Measurements from ENCODE around the gene BTNL2.
"Not testable (repeated sequence)": the region's sequence is repeated elsewhere in the genome, so short reads cannot be mapped to it uniquely, and the experiment has no call there.

The BTNL2 gene, protein sequence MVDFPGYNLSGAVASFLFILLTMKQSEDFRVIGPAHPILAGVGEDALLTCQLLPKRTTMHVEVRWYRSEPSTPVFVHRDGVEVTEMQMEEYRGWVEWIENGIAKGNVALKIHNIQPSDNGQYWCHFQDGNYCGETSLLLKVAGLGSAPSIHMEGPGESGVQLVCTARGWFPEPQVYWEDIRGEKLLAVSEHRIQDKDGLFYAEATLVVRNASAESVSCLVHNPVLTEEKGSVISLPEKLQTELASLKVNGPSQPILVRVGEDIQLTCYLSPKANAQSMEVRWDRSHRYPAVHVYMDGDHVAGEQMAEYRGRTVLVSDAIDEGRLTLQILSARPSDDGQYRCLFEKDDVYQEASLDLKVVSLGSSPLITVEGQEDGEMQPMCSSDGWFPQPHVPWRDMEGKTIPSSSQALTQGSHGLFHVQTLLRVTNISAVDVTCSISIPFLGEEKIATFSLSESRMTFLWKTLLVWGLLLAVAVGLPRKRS

GRCh38 chr6:32406857-32407256, at the start of gene BTNL2:
Gene BTNL2, minus strand, starts transcription at chr6:32407181. Its CDS starts 58 bp downstream, at chr6:32407123.
- no peak for DNase-seq (ENCODE audit: low read depth)

- DNase-seq (ENCODE audit: low read depth) = no peak
Measured at GRCh38 chr6:32449088-32449736, 42.2 kb upstream of the BTNL2 start.

DNA sequence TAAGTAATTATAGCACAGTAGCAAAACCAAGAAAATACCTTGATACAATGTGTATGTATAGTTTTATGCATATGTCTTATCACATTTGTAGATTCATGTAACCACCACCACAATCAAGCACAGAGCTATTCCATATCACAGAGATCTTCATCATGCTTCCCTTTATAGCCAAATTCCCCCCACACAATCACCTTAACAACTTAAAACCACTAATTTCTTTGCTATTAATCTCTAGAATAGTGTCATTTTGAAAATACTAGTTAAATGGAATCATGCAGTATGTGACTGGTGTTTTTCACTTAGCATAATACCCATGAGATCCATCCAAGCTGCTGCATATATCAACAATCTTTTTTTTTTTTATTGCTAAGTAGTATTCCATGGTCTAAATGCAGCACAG, 41.0 kb upstream of the BTNL2 start:
- DNase-seq (ENCODE audit: low read depth) = no peak

GRCh38 chr6:32445321-32445854, 38.4 kb upstream of the BTNL2 start:
- no peak for DNase-seq (ENCODE audit: low read depth)

GRCh38 chr6:32444433-32444832, 37.5 kb upstream of the BTNL2 start:
- no peak for DNase-seq (ENCODE audit: low read depth)

DNA sequence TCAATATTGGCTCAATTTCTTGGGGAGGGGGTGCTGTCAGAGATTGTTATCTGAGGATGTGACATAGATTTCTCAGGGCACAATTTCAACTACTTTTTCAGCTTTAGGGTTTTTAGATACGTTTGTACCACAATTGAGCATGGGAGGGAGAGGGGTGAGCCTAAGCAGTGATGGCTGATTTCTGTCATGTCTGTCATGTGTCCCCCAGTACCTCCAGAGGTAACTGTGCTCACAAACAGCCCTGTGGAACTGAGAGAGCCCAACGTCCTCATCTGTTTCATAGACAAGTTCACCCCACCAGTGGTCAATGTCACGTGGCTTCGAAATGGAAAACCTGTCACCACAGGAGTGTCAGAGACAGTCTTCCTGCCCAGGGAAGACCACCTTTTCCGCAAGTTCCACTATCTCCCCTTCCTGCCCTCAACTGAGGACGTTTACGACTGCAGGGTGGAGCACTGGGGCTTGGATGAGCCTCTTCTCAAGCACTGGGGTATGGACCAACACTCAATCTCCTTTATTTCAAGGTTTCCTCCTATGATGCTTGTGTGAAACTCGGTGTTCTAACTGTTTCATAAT, 36.1 kb upstream of the BTNL2 start:
- no peak for DNase-seq (ENCODE audit: low read depth)

DNA sequence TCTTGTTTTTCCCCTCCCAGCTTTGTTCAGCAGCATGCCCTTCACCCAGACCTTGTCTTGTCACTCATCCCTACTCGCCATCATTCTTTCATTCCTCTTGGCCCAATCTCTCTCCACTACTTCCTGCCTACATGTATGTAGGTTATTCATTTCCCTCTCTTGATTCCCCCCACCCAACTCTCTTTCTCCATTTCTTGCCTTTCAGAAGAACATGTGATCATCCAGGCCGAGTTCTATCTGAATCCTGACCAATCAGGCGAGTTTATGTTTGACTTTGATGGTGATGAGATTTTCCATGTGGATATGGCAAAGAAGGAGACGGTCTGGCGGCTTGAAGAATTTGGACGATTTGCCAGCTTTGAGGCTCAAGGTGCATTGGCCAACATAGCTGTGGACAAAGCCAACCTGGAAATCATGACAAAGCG, 35.3 kb upstream of the BTNL2 start:
- DNase-seq (ENCODE audit: low read depth) = no peak

DNA sequence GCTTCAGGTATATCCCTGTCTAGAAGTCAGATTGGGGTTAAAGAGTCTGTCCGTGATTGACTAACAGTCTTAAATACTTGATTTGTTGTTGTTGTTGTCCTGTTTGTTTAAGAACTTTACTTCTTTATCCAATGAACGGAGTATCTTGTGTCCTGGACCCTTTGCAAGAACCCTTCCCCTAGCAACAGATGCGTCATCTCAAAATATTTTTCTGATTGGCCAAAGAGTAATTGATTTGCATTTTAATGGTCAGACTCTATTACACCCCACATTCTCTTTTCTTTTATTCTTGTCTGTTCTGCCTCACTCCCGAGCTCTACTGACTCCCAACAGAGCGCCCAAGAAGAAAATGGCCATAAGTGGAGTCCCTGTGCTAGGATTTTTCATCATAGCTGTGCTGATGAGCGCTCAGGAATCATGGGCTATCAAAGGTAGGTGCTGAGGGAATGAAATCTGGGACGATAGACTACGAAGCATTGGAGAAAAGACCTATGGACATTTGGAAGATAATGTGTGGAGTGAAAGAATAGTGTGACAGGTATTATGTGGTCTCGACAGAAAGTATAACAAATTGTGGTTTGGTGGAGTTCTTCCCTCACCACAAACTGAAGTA, 32.7 kb upstream of the BTNL2 start, which contains the start of gene HLA-DRA:
TSS of gene HLA-DRA (plus strand) at position 286 of the 613 bp plus-strand sequence. CDS start at position 350, 64 bp downstream.
- DNase-seq (ENCODE audit: low read depth) = no peak

GRCh38 chr6:32439139-32439538, 32.2 kb upstream of the BTNL2 start:
- DNase-seq (ENCODE audit: low read depth) = no peak

DNA sequence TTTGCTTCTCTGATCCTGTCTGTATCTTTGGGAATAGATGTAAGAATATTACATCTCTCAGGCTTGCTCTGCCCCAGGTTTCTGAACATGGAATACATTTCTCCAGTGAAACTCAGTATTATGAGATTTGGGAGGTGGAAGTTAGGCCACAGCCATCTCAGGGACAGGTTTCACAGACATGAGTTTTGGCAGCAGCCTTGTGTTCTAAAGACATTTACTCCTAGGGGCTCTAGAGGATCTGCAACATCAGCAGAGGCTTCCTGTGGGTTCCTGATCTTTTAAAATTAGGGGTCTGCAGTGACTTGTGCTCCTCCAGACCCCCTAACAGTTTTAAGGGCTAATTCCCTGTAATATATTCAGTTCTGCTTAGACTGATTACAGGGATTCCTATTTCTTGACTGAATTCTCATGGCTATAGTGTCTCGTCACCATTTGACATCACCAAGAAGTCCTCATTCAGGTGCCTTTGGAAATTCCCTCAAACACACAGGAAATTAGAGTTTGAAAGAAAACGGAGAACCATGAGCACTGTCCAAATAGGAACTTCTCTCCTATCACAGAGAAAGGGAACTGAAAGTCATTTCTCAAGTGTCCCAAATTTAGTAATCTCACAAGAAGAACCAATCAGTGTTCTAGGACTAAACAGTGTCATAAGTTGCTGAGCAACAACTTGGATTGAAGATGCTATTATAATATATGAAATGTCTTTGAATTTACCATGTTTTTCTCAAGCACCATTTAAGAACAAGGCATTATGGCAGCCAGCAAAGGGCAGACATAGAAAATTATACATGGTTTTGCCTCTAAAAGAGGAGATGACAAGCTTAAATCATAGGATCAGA, 30.2 kb upstream of the BTNL2 start:
- DNase-seq (ENCODE audit: low read depth) = no peak

GRCh38 chr6:32436186-32436585, 29.2 kb upstream of the BTNL2 start:
- no peak for DNase-seq (ENCODE audit: low read depth)

DNA sequence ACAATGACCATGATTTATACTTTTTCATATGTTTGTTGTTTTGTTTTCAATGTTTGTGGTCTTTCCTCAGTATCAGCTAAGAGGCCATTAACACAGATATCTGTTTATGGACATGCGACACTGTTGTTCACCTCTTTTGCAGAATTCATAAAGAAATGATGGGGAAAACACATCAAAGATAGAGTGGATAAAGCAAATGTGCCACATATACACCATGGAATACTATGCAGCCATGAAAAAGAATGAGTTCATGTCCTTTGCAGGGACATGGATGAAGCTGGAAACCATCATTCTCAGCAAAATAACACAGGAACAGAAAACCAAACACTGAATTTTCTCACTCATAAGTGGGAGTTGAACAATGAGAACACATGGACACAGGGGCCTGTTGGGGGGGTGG, 27.0 kb upstream of the BTNL2 start:
- not testable (repeated sequence) for DNase-seq (ENCODE audit: low read depth)

DNA sequence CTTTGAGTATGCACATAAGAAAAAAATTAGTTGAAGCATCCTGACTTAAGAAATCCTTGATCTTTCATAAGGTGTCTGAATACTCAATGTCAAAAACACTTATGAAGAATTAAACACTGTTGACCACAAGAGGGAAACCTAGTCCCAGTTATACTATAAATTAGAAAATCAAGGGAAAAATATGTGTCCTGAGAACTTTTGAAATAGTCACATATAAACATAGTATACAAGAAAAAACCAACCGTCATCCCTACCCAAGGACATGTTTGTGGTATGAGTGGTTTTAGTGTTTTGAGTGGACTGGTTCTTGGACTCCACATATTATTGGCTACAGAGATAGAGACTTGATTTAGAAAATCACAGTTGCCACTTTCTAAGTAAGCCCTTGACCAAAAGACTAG, 25.1 kb upstream of the BTNL2 start:
- no peak for DNase-seq (ENCODE audit: low read depth)

GRCh38 chr6:32431142-32431541, 24.2 kb upstream of the BTNL2 start:
- DNase-seq (ENCODE audit: low read depth) = no peak

- no peak for DNase-seq (ENCODE audit: low read depth)
Measured at GRCh38 chr6:32430179-32430578, 23.2 kb upstream of the BTNL2 start.

GRCh38 chr6:32427934-32428474, 21.0 kb upstream of the BTNL2 start:
- DNase-seq (ENCODE audit: low read depth) = no peak

DNA sequence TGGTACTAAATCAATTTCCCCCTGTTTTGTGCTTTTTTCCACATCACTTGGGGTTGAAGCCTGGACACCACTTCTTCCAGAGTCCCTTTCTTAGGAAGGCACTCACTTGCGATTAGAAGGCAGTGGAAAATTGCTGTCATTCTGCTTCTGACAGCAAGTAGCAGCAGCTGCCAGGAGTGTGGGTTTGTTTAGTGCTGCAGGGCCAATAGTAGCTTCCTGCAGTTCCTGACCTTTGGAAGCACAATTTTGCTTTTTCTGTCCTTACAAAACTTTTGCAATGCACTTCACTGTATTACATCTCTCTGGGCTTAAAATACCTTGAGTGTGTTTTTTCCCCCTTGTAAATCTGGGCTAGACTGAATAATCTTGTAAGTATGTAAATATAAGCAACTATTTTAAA, 20.2 kb upstream of the BTNL2 start:
- DNase-seq (ENCODE audit: low read depth) = no peak

- no peak for DNase-seq (ENCODE audit: low read depth)
Measured at GRCh38 chr6:32426338-32426737, 19.4 kb upstream of the BTNL2 start.

DNA sequence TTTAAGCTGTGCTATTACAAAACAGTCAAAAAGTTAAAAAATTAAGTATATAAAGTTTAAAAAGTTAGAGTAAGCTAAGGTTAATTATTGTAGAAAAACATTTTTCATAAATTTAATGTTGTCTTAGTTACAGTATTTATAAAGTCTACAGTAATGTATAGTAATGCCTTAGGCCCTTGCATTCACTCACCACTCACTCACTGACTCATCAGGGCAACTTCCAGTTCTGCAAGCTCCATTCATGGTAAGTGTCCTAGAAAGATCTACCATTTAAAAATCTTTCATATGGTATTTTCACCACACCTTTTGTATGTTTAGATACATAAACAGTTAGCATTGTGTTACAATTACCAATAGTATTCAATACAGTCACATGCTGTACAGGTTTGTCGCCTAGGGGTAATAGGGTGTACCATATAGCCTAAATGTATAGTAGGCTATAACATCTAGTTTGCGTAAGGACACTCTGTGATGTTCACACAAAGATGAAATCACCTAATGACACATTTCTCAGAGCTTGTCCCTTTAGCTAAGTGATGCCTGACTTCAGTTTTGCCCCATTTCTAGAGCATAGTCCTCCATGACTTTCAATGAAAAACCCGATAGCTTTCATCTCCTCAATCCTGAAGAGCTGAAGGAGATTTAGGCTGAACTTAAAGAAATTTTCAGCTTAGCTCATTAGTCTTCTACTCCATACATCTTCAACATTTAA, 17.8 kb upstream of the BTNL2 start:
- DNase-seq (ENCODE audit: low read depth) = no peak

GRCh38 chr6:32416036-32416435, 9.1 kb upstream of the BTNL2 start:
- DNase-seq (ENCODE audit: low read depth) = no peak

Data from non-pigmented ciliary epithelial cell (primary cell).